Inflammatory macrophage treated with lipopolysaccharide for 1 hour (primary cell): ENCODE results near the gene NBPF6.
"Not testable (repeated sequence)": the region's sequence is repeated elsewhere in the genome, so short reads cannot be mapped to it uniquely, and the experiment has no call there.

Experiments
- DNase-seq, 2 donors: peaks; one replicate each; pipeline ENCODE4 v3.0.0-alpha.2; 2020 to 2022

Gene NBPF6

GRCh38 chr1:108450043-108450442 lies at the start of gene NBPF6:
TSS of gene NBPF6 (plus strand) at chr1:108450343. CDS start at chr1:108450602, 259 bp downstream.
- not testable (repeated sequence) for DNase-seq

GRCh38 chr1:108411098-108411833 lies 38.9 kb upstream of the NBPF6 start:
- DNase-seq = not testable (repeated sequence)

- not testable (repeated sequence) for DNase-seq
These were observed 30.0 kb upstream of the NBPF6 start for GRCh38 chr1:108420129-108420528.

- DNase-seq = not testable (repeated sequence)
These were observed 28.9 kb upstream of the NBPF6 start for GRCh38 chr1:108421061-108421916.

- DNase-seq = not testable (repeated sequence)
These were observed 23.3 kb upstream of the NBPF6 start for GRCh38 chr1:108426877-108427276.

GRCh38 chr1:108432002-108432401 lies 18.1 kb upstream of the NBPF6 start:
- not testable (repeated sequence) for DNase-seq

GRCh38 chr1:108433404-108433803 lies 16.7 kb upstream of the NBPF6 start:
- not testable (repeated sequence) for DNase-seq

GRCh38 chr1:108438536-108438935 lies 11.6 kb upstream of the NBPF6 start:
- DNase-seq = not testable (repeated sequence)

- not testable (repeated sequence) for DNase-seq
These were observed 4.4 kb downstream of the NBPF6 start for GRCh38 chr1:108454521-108454920.

- DNase-seq = not testable (repeated sequence)
These were observed 8.5 kb downstream of the NBPF6 start for GRCh38 chr1:108458661-108459060.

GRCh38 chr1:108461758-108462157 lies 11.6 kb downstream of the NBPF6 start:
- DNase-seq = not testable (repeated sequence)

- not testable (repeated sequence) for DNase-seq
These were observed 13.8 kb downstream of the NBPF6 start for GRCh38 chr1:108463962-108464361.

- DNase-seq = not testable (repeated sequence)
These were observed 16.0 kb downstream of the NBPF6 start for GRCh38 chr1:108466166-108466565.

- DNase-seq = not testable (repeated sequence)
These were observed 17.0 kb downstream of the NBPF6 start for GRCh38 chr1:108467155-108467554.

GRCh38 chr1:108470750-108471149 lies 20.6 kb downstream of the NBPF6 start:
- DNase-seq = not testable (repeated sequence)

GRCh38 chr1:108474516-108474915 lies 24.4 kb downstream of the NBPF6 start:
- not testable (repeated sequence) for DNase-seq

- no peak for DNase-seq
These were observed 28.4 kb downstream of the NBPF6 start for GRCh38 chr1:108478429-108479015.

- DNase-seq = no peak
These were observed 32.6 kb downstream of the NBPF6 start for GRCh38 chr1:108482708-108483107.

- not testable (repeated sequence) for DNase-seq
These were observed 35.8 kb downstream of the NBPF6 start for GRCh38 chr1:108485990-108486389.

GRCh38 chr1:108486707-108487106 lies 36.6 kb downstream of the NBPF6 start:
- not testable (repeated sequence) for DNase-seq

GRCh38 chr1:108495008-108495407 lies 44.9 kb downstream of the NBPF6 start:
- DNase-seq = not testable (repeated sequence)

- DNase-seq = not testable (repeated sequence)
These were observed 46.7 kb downstream of the NBPF6 start for GRCh38 chr1:108496856-108497255.

- no peak for DNase-seq
These were observed 52.0 kb downstream of the NBPF6 start for GRCh38 chr1:108502138-108502537.
